Measurements from ENCODE around the gene FOXN1. TPM values are rescaled to one million over a fixed set of nuclear protein-coding genes. Genes with fewer than 3 reads are reported as not detected.

The FOXN1 gene
- total RNA-seq, 1 experiment from 2014 or later = not detected

DNA sequence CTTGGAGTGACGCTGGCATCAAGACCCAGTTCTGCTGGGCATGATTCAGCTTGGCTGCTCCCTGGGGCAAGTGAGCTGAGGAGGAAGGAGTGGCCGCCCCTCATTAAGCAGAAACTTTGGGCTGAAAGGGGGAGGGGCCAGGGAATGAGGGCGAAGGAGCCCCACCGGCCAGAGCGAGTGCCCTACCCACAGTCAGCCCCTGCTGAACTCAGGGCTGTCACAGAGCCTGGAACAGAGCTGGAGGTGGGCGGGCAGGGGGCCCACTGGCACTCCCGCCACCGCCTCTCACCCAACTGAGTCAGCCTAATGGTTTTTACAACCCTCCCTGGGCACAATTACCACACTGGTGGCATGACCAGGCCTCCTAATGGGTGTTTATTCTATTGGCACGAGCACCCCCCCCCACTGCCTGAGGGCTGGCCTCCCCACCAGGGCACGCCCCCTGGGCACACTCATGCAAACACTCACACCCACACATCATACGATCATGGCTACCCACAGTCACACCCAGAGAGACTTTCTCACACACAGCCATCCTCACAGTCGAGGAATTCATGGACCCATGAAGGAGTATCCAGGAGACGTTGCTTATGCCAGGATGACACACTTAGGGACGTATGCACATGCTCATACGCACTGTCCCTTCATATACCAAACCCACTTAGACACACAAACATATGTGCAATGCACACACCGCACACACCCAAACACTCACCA, 27.1 kb downstream of the FOXN1 start:
- H3K9me2 ChIP-seq (replicated peaks; ENCODE audit: low read length) = no peaks in the 10 kb centered on the region
- H3F3A ChIP-seq (ENCODE audit: low read length, unreplicated experiment) = no peaks in the 10 kb centered on the region
- H2AFZ ChIP-seq (ENCODE audit: low read length) = no peak overlapping the region
- ATAC-seq (peak; percentile 36), DNase-seq (no peak)
- peak overlapping the region; percentile 12; the same call in 1 of the 2 replicates for H3K27ac ChIP-seq (ENCODE audit: low read length)
- TF ChIP-seq EZH2 (IDR thresholded peaks at IDR 0.05; ENCODE audit: low read length, unreplicated experiment) (no peak), EZH2phosphoT487 (IDR thresholded peaks at IDR 0.05; ENCODE audit: borderline replicate concordance, low read length) (no peak)
- TF ChIP-seq, protein P1, sequence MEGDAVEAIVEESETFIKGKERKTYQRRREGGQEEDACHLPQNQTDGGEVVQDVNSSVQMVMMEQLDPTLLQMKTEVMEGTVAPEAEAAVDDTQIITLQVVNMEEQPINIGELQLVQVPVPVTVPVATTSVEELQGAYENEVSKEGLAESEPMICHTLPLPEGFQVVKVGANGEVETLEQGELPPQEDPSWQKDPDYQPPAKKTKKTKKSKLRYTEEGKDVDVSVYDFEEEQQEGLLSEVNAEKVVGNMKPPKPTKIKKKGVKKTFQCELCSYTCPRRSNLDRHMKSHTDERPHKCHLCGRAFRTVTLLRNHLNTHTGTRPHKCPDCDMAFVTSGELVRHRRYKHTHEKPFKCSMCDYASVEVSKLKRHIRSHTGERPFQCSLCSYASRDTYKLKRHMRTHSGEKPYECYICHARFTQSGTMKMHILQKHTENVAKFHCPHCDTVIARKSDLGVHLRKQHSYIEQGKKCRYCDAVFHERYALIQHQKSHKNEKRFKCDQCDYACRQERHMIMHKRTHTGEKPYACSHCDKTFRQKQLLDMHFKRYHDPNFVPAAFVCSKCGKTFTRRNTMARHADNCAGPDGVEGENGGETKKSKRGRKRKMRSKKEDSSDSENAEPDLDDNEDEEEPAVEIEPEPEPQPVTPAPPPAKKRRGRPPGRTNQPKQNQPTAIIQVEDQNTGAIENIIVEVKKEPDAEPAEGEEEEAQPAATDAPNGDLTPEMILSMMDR (conservative IDR thresholded peaks at IDR 0.05; ENCODE audit: low read depth, low read length) = no peak
- no peaks in the 10 kb centered on the region for H3K79me2 ChIP-seq (ENCODE audit: low read length)
- H4K20me1 ChIP-seq (ENCODE audit: low read length) = no peaks in the 10 kb centered on the region
- CTCF ChIA-PET = no interaction called here
- H3K4me2 ChIP-seq (ENCODE audit: low read length) = no peak overlapping the region
- H3K4me3 ChIP-seq (ENCODE audit: low read length) = no peak overlapping the region
- H3K27me3 ChIP-seq (ENCODE audit: low read length) = no peaks in the 10 kb centered on the region
- no peak overlapping the region for H3K9ac ChIP-seq (ENCODE audit: low read length)
- no peaks in the 10 kb centered on the region for H3K9me3 ChIP-seq (ENCODE audit: low read length)
- H3K36me3 ChIP-seq (ENCODE audit: low read depth, low read length) = no peaks in the 10 kb centered on the region
- POLR2A ChIA-PET (ENCODE audit: unreplicated experiment) = no interaction called here
- intact Hi-C loops (cut with micrococcal nuclease) = no loop called here
- no TSS peak for BruUV-seq (replicated peaks)
- peaks cover 17% of the 10 kb centered on the region for H3K4me1 ChIP-seq (ENCODE audit: insufficient read depth, low read length)

DNA sequence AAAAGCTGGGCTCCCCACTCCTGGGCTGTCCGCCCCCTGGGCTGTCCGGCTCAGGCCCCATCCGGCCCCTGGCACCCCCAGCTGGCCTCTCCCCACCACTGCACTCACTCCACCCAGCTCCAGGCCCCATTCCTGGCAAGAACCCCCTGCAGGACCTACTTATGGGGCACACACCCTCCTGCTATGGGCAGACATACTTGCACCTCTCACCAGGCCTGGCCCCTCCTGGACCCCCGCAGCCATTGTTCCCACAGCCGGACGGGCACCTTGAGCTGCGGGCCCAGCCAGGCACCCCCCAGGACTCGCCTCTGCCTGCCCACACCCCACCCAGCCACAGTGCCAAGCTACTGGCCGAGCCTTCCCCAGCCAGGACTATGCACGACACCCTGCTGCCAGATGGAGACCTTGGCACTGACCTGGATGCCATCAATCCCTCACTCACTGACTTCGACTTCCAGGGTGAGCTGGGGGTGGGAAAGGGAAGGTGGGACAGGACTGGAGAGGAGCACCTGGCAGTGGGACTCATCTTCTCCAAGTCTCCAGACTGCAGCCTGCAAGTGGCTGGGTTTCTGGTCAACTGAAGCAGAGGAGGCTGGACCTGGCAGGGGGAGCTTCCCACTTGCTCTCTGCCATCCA, 28.7 kb downstream of the FOXN1 start:
- no peak for ATAC-seq
- Histone ChIP-seq H3K9me2 (replicated peaks; ENCODE audit: low read length) (no peaks in the 10 kb centered on the region), H3K4me1 (ENCODE audit: insufficient read depth, low read length) (peaks cover 13% of the 10 kb centered on the region; the same call in 1 of the 2 replicates), H3K9ac (ENCODE audit: low read length) (no peak overlapping the region), H3K27ac (ENCODE audit: low read length) (no peak overlapping the region), H3K36me3 (ENCODE audit: low read depth, low read length) (no peaks in the 10 kb centered on the region), H3F3A (ENCODE audit: low read length, unreplicated experiment) (no peaks in the 10 kb centered on the region), H3K27me3 (ENCODE audit: low read length) (no peaks in the 10 kb centered on the region), H3K4me3 (ENCODE audit: low read length) (no peak overlapping the region), H2AFZ (ENCODE audit: low read length) (no peak overlapping the region), H3K9me3 (ENCODE audit: low read length) (no peaks in the 10 kb centered on the region), H3K79me2 (ENCODE audit: low read length) (no peaks in the 10 kb centered on the region), H4K20me1 (ENCODE audit: low read length) (no peaks in the 10 kb centered on the region), H3K4me2 (ENCODE audit: low read length) (no peak overlapping the region)
- intact Hi-C loops (cut with micrococcal nuclease) = no loop called here
- POLR2A ChIA-PET (ENCODE audit: unreplicated experiment) = no interaction called here
- CTCF ChIA-PET = no interaction called here
- BruUV-seq (replicated peaks) = no TSS peak
- TF ChIP-seq EZH2 (IDR thresholded peaks at IDR 0.05; ENCODE audit: low read length, unreplicated experiment) (no peak), EZH2phosphoT487 (IDR thresholded peaks at IDR 0.05; ENCODE audit: borderline replicate concordance, low read length) (no peak)
- TF ChIP-seq, protein P1 (conservative IDR thresholded peaks at IDR 0.05; ENCODE audit: low read depth, low read length) = no peak
- DNase-seq = no peak

Data from PC-3 (cell line).